Psoas muscle (tissue), 8 donors: ENCODE measurements around the gene QSOX2. TPM values are rescaled to one million over a fixed set of nuclear protein-coding genes. Genes with fewer than 3 reads are reported as not detected.

Source experiments
- ATAC-seq, 4 donors: fragments of 200-7000 bp; cut with Tn5 transposase; one replicate each; pipeline ENCODE4 v1.9.1; 2020; ENCODE audit warnings: moderate library complexity in 3 of 4, mild to moderate bottlenecking in 2 of 4
- DNase-seq, 2 donors: peaks; one replicate each; pipeline ENCODE4 v3.0.0-alpha.2; 2020
- H3K27ac ChIP-seq: fragments of 200-600 bp; one replicate; pipeline ENCODE4 v1.8.0; 2022
- H3K27me3 ChIP-seq, 3 donors: fragments of 200-600 bp in 1 of 3; one replicate each; pipeline versions ENCODE4 v1.6.1 to v1.8.0; 2013 to 2022; ENCODE audit warnings: low read length in 2 of 3, mild to moderate bottlenecking in 2 of 3, moderate library complexity in 1 of 3; ENCODE audit not compliant: insufficient read depth in 3 of 3
- H3K36me3 ChIP-seq, 2 donors: fragments of 200-600 bp in 1 of 2; one replicate each; pipeline versions ENCODE4 v1.6.1 to v1.8.0; 2013 to 2022; ENCODE audit warnings: low read depth in 1 of 2, mild to moderate bottlenecking in 1 of 2, moderate library complexity in 1 of 2; ENCODE audit not compliant: insufficient read depth in 1 of 2
- H3K4me1 ChIP-seq: fragments of 200-600 bp; one replicate; pipeline ENCODE4 v1.8.0; 2022
- H3K4me3 ChIP-seq: fragments of 200-600 bp; one replicate; pipeline ENCODE4 v1.8.0; 2022; ENCODE audit warnings: mild to moderate bottlenecking
- H3K9me3 ChIP-seq: fragments of 200-600 bp; one replicate; pipeline ENCODE4 v1.8.0; 2022
- CTCF ChIP-seq: fragments of 200-600 bp; IDR thresholded peaks from one replicate; pipeline ENCODE4 v1.8.0; 2022; ENCODE audit warnings: antibody characterized with exemption
- WGBS, 3 donors: extraction: QIAGEN DNeasy Blood & Tissue Kit; methylation state at CpG; one replicate each; pipeline versions ENCODE4 v1.1.6 to v1.1.7; 2013; 5-methylcytosine and 5-hydroxymethylcytosine counted together
- intact Hi-C, 2 donors: fragments of 100-400 bp; cut with DNase I; formaldehyde crosslinking; loops; one replicate each; pipeline versions ENCODE4 v1.11.0 to v1.14.2; 2022
- polyA plus RNA-seq, 3 donors: library from polyadenylated mRNA; stranded (reverse); fragments of 200-250 nt; gene quantifications; one replicate each; pipeline ENCODE4 v1.2.3, GENCODE V29; 2013
- total RNA-seq, 4 donors: library from RNA; stranded (reverse); fragmentation: NEBNext Ultra II Directional in 2 of 4; extraction: Animal tissue kit (Norgen Biotek cat#: 25700) in 2 of 4; gene quantifications; one replicate each; pipeline versions ENCODE4 v1.2.1 to v1.2.4, GENCODE V29; 2021 to 2023
- donor health status: healthy with polysubstance abuse.
- donor health status: DM: no; HTN: no; CAD: no; lungs with moderate emphysema.
- donor health status: Bipolar disorder and iron deficiency.
- donor health status: healthy.
- donor health status: DM: yes; HTN: yes; CAD: no.
- donor health status: DM: no; HTN: no; CAD: no.
- donor health status: DM: no; HTN: no; CAD: no.
- donor health status: DM: yes; HTN: yes; CAD: no.

QSOX2 gene
- total and polyA plus RNA-seq, 7 donors, result 3.6 to 7.5 (median 5.6) TPM

GRCh38 chr9:136259517-136259813 lies 13.9 kb upstream of the QSOX2 start:
- Histone ChIP-seq H3K27me3 (peaks cover 0 to 43% (median 15%) of the 10 kb centered on the region in 3 donors), H3K9me3 (no peaks in the 10 kb centered on the region), H3K36me3 (no peaks in the 10 kb centered on the region), H3K4me1 (no peaks in the 10 kb centered on the region), H3K27ac (no peak overlapping the region), H3K4me3 (no peak overlapping the region)
- DNase-seq (no peak), ATAC-seq (no peak)
- 61 to 69% (median 62%) methylated on average over 4 of the region's 4 CpGs for WGBS, 3 donors
- TF ChIP-seq CTCF, result no peak
- intact Hi-C loops, result no loop called here

GRCh38 chr9:136258786-136259516 lies 13.3 kb upstream of the QSOX2 start:
- intact Hi-C loops, result no loop called here

GRCh38 chr9:136258299-136258625 lies 12.7 kb upstream of the QSOX2 start:
- 74 to 82% (median 76%) methylated on average over 12 to 13 of the region's 13 CpGs for WGBS, 3 donors
- Histone ChIP-seq H3K27me3 (peaks cover 0 to 39% (median 16%) of the 10 kb centered on the region in 3 donors), H3K4me3 (no peak overlapping the region), H3K36me3 (no peaks in the 10 kb centered on the region), H3K27ac (no peak overlapping the region), H3K9me3 (no peaks in the 10 kb centered on the region), H3K4me1 (no peaks in the 10 kb centered on the region)
- no peak for TF ChIP-seq CTCF
- no peak for ATAC-seq
- intact Hi-C loops, result no loop called here
- DNase-seq, result no peak

More at GRCh38 chr9:136258786-136259516, 13.3 kb upstream of the QSOX2 start:
- peaks cover 0 to 39% (median 15%) of the 10 kb centered on the region in 3 donors for H3K27me3 ChIP-seq
- no peak for ATAC-seq
- TF ChIP-seq CTCF, result no peak
- WGBS, 3 donors, result 65 to 71% (median 68%) methylated on average over 22 of the region's 22 CpGs
- DNase-seq, result no peak
- no peaks in the 10 kb centered on the region for H3K9me3 ChIP-seq
- no peak overlapping the region for H3K4me3 ChIP-seq
- H3K4me1 ChIP-seq, result no peaks in the 10 kb centered on the region
- no peaks in the 10 kb centered on the region for H3K36me3 ChIP-seq
- H3K27ac ChIP-seq, result no peak overlapping the region

GRCh38 chr9:136257381-136258298 lies 12.0 kb upstream of the QSOX2 start:
- 75 to 80% (median 79%) methylated on average over 39 of the region's 39 CpGs for WGBS, 3 donors
- Histone ChIP-seq H3K9me3 (no peaks in the 10 kb centered on the region), H3K4me1 (no peaks in the 10 kb centered on the region), H3K27me3 (peaks cover 0 to 43% (median 17%) of the 10 kb centered on the region in 3 donors), H3K36me3 (no peaks in the 10 kb centered on the region), H3K4me3 (no peak overlapping the region), H3K27ac (no peak overlapping the region)
- DNase-seq, result no peak
- intact Hi-C loops, result no loop called here
- no peak for TF ChIP-seq CTCF
- ATAC-seq, result no peak
